Measurements from ENCODE around the gene VIT. TPM values are rescaled to one million over a fixed set of nuclear protein-coding genes. Genes with fewer than 3 reads are reported as not detected.
"Not testable (repeated sequence)": the region's sequence is repeated elsewhere in the genome, so short reads cannot be mapped to it uniquely, and the experiment has no call there.

VIT gene
- polyA plus RNA-seq, 1 donor = 3.4 TPM

DNA sequence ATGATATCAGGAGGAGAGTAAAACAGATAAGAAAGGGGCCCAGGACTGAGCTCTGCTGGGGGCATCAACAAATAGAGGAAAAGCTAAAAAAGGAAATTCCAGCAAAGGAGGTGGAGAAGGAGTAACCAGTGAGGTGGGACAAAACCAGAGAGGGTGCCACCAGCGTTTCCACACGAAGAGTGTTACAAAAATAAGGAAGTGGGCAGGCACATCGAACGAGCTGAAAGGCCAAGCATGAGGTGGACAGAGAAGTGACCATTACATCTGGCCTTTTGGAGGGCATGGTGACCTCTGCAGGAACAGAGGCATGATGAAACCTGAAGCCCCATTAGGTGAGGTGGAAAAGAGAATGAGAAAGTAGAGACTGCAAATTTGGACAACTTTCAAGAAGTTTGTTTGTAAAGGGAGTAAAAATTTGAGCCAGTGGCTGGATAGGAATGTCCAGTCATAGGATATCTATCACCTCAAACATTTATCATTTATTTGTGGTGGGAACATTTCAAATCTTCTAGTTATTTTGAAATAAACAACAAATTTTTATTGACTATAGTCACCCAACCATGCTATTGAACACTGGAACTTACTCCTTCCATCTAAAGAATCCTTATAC, 18.4 kb upstream of the VIT start:
- DNase-seq = no peak

DNA sequence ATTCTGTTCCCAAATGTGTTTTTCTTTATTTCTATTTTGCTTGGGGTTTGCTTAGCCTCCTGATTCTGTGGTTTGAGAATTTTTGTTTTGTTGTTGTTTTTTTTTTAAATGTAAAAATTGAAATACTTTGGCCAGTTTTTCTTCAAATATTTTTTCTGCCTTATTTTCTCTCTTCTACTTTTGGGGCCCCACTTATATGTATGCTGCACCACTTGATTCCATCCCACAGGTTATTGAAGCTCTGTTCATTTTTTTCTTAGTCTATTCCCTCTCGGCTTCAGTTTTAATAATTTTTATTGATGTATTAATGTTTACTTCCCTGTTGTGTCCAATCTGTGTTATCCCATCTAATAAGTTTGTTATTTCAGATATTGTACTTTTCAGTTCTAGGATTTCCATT, 17.7 kb upstream of the VIT start:
- no peak for DNase-seq

- no peak for DNase-seq
Observed at GRCh38 chr2:36680012-36680411, 16.5 kb upstream of the VIT start.

DNA sequence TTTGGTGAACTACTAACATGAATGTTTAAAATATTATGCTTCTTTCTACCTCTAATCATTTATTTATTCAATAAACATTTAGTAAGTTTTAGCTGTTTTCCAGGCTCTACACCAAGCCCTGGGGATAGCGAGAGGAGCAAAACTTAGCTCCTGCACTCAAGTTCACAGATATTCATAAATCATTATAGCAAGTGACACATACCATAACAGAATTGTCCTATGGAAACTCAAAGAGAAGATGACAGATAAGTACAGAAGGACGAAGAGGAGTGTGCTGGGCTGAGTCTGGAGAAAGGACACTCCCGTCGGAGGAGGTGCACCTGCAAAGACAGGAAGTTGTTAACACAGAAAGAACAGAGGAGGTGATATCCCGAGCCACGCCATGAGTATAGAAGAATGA, 13.9 kb upstream of the VIT start:
- DNase-seq = no peak

DNA sequence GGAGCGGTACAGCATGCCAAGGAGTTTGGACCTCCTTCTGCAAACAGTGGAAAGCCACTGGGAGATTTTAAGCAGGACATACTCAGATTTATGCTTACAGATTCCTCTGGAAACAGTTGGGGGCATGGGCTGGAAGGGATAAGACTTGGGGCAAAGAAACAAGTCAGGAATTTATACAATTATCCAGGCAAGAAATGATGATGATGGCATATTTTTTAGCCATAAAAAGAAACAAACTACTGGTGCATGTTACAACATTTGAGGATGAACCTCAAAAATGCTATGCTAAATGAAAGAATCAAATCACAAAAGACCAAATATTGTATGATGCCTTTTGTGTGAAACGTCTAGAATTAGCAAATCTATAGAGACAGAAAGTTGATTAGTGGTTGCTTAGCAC, 13.5 kb upstream of the VIT start:
- no peak for DNase-seq

- not testable (repeated sequence) for DNase-seq
Observed at GRCh38 chr2:36688291-36688690, 8.2 kb upstream of the VIT start.

DNA sequence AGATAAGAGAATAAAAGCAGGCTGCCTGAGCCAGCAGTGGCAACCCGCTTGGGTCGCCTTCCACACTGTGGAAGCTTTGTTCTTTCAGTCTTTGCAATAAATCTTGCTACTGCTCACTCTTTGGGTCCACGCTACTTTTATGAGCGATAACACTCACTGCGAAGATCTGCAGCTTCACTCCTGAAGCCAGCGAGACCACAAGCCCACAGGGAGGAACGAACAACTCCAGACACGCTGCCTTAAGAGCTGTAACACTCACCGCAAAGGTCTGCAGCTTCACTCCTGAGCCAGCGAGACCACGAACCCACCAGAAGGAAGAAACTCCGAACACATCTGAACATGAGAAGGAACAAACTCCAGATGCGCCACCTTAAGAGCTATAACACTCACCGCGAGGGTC, 7.5 kb upstream of the VIT start:
- not testable (repeated sequence) for DNase-seq

GRCh38 chr2:36692121-36692520, 4.4 kb upstream of the VIT start:
- no peak for DNase-seq

DNA sequence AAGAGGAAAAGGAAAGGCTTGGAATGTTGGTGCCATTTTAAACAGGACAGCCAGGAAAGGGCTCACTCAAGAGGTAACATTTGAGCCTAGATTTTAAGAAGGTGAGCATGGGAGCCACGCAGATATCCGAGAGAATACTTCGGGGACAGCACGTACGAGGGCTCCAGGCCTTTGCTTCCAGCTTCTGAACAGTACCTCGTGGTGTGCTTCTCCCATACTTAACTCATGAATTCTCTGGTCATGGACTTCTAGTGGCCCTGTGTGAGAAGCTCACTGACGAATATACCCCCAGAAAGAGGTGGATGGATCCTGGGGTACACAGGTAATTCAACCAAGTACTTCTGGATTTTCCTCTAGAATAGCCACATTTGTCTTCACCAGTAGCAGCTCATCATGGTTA, 2.7 kb upstream of the VIT start:
- no peak for DNase-seq

GRCh38 chr2:36695746-36696415, 626 bp upstream of the VIT start:
- DNase-seq = no peak

DNA sequence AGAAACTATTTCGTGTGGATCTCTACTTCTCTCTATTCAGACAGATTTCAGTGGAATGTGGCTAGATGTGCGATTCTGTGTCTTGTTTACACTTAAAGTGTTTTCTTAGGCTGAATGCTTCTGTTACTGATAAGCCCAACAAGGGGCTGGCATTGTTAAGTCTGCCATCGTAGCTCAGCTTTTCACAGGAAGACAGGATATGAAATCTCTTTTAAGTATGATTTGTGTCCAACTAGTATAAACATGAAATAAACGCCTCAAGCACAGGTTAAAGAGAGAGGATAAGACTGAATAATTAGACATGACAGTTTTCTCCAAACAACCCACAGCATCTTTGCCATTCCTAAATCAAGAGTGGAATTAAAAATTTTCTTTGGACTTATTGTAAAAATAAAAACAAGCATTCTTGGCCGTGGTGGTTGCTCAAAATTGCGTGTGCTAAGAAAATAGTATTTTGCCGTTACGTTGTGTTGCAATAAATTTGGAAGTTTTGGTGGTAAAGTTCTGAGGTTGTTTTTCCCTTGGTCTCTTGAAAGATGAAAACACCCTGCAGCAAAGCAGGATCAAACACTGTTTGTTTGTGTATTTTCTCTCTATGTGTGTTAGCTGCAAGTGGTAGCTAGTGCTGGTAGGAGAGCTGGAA, 1.0 kb downstream of the VIT start:
- no peak for DNase-seq

DNA sequence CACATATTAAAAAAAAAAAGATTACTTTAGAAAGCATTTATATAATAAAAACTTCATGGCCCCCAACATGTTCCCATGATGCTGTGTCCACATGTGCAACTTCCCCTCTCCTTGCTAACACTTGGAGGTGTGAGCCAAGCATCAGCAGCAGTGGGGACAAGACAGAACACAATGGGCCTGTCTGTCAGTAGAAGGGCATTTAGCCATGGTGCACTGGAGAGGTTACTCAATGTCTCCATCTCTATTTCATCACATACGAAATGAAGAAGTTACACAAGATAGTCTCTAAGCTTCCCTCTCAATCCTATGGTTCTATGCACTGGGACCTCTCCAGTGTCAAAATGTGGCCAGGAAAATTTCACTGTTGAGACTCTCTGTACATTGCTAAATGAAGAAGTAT, 2.5 kb downstream of the VIT start:
- DNase-seq = no peak

- no peak for DNase-seq
Observed at GRCh38 chr2:36700311-36700710, 3.8 kb downstream of the VIT start.

GRCh38 chr2:36701391-36701795, 4.9 kb downstream of the VIT start:
- no peak for DNase-seq

DNA sequence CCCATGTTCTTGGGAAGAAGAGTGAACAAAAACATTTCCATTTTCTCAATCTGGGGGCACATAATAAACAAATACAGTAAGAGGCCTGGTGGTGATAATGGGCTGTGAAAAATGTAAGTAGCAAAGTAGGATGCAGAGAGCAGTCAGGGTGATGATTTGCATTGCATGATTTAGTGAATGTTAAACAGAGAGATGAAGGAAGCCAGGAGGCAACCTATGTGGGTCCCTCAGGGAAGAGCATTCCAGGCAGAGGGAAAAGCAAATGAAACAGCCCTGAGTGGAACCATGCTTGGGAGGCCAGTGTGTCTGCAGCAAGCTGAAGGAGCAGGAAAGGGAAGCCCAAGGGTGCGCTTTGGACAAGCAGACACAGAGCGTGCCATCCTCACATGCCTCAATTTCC, 5.4 kb downstream of the VIT start:
- DNase-seq = no peak

DNA sequence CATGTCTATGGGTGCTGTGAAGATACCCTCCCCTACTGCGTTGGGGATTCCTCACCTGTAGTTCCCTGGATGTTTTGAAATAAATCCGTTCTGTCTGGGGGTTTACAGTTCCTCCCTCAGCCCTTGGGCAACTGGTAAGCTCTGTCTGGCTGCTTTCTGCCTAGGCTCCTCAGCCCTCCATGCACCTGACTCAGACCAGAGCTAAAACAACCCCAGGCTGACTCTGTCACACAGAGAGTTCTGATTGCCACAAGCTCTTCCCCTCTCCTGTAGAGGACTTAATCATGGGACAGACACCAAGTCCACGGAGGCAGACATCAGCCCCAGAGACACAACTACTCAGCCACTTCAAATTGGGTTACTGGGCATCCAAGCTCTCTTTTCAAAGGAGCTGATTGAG, 6.3 kb downstream of the VIT start:
- DNase-seq = no peak

DNA sequence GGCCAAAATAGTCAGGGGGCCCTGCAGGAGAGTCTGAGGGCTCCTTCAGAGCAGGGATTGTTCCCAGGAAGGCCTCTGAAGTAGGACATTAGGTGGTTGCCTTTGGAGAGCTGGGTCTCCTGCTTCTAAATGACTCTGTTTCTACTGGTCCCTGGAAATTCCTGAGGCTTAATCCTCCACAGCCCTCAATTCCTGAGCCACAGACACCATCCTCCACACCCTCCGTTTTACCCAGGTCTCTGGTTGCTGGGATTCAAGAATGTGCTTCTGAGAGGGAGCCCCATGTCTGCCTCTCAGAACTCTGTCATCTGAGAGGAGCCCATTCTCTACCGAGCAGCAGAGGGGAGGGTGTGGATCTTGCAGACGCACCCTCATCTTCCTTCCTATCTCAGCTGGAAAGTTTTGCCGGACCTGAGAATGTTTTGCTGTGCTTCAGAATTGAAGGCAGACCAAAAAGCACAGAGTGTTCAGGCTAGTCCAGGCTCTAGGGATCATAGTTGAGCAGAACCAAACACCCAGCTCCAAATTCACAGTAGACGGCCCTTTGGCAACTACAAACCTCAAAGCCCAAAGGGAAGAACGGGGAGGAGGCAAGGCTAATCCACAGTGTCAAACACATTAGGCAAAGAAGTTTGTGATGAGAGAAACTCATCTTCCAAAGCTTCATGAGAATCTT, 8.1 kb downstream of the VIT start:
- DNase-seq = no peak

DNA sequence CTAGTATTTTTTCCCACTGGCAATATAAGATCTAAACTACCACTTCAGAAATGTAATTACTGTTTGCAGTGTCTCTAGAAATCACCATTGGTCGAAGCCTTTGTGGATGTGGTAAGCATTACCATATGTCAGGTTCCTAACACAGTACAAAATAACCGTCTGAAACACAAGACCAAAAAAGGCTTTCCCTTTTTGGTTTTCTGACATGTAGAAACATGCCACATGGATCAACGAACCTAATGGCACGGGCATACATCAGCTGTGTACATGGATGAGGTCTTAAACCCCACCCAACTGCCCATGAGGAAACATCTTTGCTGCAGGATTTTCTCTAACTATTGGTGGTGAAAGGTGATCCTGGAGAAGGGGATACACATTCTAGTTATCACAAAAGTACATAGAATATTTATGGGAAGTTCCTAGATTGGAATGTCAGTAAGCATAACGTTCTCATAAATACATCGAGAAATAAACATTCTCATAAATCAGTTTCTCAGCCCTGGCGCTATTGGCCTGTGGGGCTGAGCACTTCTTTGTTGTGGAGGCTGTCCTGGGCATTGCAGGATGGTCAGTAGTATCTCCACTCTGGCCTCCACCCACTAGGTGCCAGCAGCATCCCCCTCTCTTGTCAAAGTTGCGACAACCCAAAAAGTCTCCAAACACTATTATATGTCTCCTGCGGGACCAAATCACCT, 9.0 kb downstream of the VIT start:
- DNase-seq = no peak

DNA sequence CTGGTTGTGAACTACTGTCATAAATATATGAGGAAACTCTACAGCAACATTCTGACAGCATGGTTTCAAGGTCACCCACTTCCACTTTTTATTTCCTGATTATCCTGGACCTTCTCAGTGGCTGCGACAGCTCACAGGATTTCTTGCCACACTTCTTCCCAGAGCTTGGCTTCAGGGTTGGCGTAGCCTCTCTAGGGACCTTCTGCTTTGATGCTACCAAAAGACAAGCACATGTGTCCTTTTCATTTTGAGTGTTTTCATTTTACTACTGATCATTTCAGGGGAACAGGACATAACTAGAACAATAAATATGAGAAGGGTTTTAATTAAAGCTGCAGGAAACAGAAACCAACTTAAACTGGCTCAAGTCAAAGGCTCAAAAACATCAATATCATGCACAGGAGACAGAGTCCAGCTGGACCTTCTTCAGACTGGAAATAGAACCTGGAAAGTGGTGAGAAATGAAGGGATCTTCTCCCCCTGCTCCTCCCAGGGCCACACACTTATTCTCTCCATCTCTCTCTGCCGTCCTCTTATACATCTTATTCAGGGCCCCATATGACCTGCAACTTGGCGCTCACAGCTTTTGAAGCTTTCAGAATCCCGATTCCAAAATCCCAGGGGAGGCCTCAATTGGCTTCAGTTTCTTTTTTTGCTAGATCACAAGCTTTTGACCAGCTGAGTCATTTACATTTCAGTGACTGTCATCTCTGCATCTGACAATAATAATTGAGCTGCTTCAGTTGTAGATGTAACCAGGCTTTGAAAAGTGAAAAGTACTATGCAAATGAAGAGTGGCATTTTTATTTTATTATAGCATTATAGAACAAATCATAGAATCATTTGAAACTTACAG, 9.7 kb downstream of the VIT start:
- no peak for DNase-seq

DNA sequence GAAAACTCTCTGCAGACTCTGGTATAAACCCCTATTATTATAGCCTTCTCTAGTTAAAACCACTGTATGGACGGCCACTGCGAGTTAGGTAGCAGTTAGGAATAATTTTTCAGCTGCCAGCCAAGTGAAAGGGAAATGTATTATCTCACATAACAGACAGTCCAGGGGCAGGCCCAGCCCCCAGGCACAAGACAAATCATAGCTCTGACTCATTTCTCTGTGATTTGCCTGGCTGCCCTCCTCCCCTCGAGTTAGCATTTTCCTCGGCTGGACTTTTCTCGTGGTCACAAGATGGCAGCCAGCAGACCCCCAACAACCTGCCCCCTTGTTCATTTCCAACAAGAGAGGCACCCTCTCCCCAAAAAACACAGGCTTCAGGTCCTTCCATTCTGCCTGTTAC, 10.5 kb downstream of the VIT start:
- DNase-seq = no peak

DNA sequence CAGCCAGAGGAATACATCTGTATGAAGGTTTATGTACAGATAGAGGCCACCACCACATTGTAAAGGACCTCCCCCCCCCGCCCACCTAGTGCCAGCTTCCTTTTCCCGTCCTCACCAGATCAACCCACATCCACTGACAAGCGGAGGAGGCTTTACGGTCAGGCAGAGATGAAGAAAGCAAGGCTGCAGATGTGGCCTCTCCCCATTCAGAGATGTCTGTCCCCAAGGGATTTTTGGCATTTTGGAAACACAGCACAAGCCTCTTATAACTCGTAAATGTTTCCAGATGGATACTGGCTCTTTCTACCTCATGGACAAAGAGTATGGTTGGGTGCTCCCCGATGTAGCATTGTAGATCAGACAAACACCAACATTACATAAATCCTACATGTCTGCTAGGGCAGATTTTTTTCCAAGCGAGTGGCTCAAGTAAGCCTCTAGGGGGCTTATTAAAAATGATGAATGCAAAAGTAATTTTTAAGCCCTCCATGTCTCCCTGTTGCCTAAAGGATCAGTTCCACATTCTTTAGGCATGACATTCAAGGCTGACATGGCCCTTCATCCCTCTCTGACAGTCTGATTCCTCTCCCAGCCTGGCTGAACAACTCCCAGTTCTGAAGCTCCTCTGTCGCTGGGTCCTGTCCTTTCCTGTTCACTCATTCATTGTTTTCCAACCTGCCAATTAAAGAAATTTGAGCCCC, 11.7 kb downstream of the VIT start:
- DNase-seq = peak; percentile 61
